HG03064 (cell line): ENCODE measurements around the gene CDK4.

Experiments
- ATAC-seq: cut with Tn5 transposase; IDR thresholded peaks from one replicate; pipeline ENCODE4 v1.9.1; 2021; ENCODE audit warnings: low read depth; ENCODE audit not compliant: unreplicated experiment

Gene CDK4

DNA sequence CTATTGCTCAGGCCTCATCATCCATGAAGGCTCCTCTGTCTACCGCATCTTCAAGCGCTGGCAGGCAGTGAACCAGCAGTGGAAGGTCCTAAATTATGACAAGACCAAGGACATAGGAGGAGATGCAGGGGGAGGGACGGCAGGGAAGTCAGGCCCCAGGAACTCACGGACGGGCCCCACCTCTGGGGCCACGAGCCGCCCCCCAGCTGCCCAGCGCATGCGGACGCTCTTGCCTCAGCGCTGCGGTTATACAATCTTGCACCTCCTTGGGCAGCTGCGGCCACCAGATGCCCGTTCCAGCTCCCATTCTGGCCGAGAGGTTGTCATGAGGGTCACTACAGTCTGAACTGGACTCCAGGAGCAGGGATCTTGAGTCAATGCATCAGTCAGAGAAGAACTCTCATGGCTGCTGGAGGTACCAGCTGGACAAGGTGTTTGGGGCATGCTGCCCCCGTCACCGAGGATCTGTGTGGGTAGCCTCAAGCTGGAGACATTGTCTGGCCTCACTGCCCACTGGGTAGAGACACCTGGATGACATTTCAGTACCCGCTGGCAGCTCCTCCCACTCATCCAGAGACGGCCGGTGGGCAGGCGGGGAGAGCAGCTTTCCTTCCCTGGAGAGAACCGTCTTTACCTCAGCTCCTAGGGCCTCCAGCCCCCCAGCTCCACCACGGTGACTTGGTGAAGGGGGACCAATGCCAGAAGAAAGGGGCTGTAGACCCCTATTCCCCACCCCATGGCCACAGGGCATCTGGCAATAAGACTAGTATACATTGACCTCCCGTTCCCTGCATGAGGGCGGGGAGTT is 6.6 kb upstream of the CDK4 start:
- ATAC-seq, result no peak

DNA sequence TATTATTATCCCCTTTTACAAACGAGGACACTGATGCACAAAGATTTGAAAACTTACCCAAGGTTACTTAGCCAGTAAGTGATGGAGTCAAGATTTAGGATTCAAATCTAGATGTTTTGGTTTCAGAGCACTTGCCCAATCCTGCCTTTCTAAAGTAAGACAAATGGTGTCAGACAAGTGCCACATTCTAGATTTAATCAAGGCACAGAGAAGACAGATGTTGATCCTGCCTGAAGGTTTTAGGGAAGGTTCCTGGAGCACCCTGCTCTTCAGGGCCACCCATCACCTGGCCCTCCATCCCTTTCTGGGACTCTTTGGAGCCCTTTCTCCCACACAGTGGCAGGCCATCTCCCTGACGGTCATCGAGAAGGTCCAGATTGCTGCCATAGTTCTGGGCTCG is 5.7 kb upstream of the CDK4 start:
- no peak for ATAC-seq

DNA sequence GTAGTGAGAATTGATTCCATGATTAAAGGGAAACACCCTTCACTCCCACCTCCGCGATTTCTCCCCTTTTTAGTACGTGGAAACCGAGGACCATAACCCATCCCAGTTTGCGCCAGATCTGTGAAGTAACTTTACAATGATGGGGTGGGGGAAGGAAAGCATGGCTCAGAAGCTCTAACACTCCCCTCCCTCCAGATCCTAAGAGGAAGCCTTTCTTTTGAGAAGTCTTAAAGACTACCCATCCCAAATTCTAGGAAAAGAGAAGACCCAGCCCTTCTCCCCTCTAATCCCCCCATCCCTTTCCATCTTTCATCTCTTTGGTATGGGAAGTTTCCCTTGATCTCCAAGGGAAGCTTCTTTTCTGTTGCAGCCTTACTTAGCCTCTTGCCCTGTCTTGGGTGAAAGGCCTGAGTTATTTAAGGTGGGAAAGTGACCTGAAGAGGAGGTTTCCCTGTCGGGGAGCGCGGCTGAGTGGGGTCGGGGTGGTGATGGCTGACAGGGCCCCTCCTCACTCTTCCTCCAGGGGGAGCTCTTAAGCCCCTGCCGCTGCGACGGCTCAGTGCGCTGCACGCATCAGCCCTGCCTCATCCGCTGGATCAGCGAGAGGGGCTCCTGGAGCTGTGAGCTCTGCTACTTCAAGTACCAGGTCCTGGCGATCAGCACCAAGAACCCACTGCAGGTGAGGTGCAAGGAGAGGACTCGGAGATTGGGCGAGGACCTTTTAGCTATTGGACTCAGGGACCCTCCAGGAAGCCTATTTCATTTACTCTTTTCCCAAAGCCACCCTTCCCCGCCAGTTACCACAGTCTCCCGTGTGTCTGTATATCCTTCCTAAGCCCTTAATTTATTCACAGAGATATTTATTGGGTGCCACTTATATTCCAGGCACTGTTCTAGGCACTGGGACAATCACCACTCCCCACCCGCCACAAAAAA is 4.6 kb upstream of the CDK4 start:
- no peak for ATAC-seq

DNA sequence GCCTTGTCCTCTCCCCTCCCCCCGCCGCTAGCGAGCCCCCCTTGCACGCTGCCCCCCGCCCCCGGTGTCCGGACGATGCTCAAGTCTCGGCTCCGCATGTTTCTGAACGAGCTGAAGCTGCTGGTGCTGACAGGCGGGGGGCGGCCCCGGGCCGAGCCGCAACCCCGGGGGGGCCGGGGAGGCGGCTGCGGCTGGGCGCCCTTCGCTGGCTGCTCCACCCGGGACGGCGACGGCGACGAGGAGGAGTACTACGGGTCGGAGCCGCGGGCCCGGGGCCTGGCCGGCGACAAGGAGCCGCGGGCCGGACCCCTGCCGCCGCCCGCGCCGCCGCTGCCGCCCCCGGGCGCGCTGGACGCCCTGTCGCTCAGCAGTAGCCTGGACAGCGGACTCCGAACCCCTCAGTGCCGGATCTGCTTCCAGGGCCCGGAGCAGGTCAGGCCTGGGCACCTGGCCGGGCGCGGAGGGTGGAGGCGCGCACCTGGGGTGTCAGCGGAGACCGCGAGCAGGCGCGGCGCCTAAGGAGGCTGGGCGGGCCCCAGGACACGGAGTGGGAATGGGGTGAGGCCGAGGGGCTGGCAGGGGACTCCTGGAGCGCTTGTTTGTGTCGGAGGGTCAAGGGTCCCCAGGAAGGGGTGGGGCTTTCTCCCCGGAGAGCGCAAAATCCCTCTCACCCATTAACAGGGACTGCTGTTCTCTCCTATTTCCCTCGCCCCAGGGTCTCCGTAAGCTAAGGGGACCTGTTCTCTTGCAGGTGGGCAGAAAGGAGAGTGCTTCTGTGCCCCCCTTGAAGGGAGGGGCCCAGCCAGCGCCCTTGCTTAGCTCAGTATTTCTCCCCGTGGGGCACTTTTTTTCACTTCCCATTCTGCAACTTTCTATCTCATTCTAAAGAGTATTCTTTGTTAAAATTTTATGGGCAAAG is 3.6 kb upstream of the CDK4 start:
- no peak for ATAC-seq

DNA sequence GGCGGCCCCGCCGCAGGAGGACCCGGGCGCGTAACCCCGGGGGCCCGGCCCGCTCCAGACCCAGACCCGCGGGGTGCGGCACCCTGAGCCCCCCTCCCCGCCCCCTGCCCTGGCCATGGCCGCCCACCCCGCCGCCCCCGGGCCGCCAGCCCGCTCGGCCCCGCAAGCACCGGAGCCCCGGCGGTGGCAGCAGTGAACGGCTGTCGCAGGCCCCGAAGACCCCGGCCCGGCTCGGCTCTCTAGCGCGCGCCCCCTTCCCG is 3.0 kb upstream of the CDK4 start:
- no peak for ATAC-seq

DNA sequence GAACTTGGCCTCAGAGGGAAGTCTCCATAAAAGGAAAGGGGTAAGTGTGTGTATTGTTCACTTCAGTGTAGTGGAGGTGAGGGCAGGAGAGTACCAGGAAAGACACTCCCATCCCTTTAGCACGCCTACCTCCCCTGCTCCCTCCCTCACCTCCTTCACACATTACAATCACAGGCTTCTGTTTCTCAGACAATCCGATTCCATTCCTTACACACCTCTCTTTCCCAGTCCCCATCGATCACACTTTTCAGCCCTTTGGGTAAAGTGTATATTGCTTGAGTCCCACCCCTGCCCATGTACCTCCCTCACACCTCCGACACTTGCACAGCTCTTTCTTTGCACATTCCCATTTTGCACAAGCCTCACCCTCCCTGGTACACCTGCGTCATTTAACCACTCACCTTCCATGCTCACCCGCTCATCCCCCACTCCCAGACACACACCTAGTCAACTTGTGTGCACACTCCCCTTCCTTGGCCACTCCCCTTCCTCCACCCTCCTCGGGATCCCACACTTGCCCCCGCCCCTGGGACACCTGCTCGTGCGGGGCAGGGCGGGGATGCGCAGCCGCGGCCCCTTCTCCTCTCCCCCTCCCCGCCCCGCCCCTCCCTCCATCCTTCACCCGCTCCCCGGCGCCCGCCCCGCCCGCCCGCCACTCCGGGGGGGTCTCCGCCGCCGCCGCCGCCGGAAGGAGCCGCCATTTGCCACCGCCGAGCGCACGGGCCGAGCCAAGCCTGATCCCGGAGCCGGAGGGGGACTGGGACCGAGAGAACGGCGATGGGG is 2.5 kb upstream of the CDK4 start, which contains the start of gene MARCHF9:
Gene MARCHF9 (plus strand): TSS at position 693 of the 783 bp plus-strand sequence. CDS start 426 bp downstream, outside the sequence.
- ATAC-seq, result peak; percentile 29

DNA sequence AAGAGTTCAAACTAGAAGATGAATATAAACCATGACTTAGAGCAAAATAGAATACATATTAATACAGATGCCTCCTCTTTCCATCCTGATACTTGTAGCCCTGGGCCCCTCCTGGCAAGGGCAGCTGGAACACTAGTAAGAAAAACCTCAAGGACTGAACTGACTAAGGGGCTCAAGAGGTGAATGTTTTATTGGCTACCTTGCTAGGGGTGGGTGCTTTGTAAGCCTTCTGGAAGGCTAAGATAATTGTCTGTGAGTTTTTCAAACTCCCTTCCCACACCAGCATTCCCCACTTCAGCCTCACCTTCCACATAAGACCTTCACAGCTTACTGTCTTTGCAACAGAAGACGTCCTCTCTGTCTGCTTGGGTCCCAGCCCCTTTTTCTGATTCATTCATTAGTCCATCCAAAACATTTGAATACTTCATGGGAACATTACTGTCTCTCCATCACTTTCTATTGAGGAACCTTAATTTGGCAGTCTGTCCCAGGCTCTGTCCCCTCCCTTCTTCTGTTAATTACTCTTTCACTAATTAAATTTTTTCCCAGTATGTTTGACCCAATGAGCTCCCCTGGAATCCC is 1.7 kb upstream of the CDK4 start:
- ATAC-seq, result no peak

DNA sequence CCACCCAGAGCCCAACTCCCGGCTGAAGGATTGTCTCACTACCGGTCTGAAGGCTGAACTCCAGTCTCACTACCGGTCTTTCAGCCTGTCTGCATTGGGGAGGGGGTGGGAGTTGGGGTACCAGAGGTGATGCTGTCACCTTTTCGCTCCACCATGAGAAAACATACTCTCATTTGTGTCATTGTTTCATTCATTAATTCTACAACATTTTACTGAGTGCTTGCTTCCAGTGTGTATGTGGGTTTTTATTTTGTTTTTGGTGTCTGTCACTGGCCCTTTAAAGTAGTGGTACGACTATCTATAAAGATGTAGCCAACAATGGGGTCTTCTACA is 524 bp upstream of the CDK4 start:
- no peak for ATAC-seq

DNA sequence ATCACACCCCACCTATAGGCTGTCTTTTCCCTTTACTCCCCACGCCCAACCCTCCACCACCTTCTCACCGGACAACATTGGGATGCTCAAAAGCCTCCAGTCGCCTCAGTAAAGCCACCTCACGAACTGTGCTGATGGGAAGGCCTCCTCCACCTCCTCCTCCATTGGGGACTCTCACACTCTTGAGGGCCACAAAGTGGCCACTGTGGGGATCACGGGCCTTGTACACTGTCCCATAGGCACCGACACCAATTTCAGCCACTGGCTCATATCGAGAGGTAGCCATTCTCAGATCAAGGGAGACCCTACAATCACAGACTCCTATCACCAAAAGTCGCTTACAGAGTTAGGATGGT is 700 bp downstream of the CDK4 start:
- no peak for ATAC-seq

DNA sequence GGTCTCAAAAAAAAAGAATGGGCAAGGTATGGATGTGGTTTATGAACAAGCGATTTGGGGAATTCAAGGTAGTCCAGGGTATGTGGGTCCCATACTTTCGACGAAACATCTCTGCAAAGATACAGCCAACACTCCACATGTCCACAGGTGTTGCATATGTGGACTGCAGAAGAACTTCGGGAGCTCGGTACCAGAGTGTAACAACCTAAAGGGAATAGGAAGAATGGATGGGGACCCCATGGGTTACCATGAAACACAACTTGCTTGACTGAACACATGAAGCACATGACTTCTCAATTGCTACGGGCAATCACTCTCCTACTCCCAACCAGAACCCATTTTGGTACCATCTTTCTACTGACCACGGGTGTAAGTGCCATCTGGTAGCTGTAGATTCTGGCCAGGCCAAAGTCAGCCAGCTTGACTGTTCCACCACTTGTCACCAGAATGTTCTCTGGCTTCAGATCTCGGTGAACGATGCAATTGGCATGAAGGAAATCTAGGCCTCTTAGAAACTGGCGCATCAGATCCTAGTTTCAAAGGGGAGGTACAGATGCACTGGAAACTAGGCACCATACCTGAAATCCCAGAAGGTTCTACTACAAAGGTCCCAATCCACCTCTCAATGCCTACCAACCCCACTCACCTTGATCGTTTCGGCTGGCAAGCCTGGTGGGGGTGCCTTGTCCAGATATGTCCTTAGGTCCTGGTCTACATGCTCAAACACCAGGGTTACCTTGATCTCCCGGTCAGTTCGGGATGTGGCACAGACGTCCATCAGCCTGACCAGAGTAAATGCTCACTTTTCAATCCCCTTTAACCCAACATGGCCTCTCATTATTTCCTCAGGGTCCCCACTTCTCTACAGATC is 1.3 kb downstream of the CDK4 start:
- no peak for ATAC-seq

DNA sequence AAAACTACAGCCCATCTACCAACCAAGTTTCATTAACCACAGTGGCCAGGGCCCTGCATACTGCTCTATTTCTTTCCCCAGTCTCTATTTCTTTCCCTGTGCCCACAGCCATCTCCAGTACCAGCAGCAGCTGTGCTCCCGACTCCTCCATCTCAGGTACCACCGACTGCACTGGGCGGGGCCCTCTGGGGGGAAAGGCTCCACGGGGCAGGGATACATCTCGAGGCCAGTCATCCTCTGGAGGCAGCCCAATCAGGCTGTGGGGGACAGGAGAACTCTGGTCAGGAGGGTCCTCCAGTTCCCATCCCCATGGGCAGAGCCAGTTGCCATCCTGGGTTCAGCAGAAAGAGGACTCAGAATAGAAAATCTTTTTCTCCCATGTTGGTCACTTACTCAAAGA is 3.0 kb downstream of the CDK4 start:
- ATAC-seq, result no peak

DNA sequence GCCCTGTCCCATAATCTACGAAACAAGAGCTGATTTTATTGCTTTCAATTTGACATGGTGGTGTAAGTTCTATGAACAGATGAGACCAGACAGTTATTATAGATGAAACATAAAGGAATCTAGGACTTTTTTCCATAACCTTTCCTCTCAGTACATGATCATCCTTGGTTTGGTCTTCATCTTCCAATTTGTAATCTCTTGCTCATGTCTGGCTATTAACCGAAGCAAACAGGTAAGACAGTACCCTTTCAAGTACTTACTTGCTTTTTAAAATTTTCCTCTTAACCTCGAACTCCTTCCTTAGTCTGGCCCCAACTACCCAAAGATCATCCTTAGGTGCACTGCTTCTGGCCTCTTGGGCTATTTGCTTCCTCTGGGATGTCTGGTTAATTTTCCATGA is 6.1 kb downstream of the CDK4 start:
- ATAC-seq, result no peak

DNA sequence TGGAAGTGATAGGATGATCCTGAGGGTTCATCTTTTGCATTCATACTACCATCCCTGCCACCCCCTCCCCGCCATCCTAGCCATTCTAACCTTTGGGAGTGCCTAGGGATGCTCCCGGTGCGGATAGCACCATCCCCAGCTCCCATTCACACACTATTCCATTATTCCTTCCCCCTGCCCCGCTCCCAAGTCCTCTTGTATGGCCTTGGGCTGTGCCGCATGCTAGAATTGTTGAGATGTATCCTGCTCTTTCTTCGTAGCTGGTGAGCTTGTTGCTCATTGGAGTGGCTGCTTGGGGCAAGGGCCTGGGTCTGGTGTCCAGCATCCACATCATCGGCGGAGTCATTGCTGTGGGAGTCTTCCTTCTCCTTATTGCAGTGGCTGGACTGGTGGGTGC is 6.6 kb downstream of the CDK4 start:
- no peak for ATAC-seq

DNA sequence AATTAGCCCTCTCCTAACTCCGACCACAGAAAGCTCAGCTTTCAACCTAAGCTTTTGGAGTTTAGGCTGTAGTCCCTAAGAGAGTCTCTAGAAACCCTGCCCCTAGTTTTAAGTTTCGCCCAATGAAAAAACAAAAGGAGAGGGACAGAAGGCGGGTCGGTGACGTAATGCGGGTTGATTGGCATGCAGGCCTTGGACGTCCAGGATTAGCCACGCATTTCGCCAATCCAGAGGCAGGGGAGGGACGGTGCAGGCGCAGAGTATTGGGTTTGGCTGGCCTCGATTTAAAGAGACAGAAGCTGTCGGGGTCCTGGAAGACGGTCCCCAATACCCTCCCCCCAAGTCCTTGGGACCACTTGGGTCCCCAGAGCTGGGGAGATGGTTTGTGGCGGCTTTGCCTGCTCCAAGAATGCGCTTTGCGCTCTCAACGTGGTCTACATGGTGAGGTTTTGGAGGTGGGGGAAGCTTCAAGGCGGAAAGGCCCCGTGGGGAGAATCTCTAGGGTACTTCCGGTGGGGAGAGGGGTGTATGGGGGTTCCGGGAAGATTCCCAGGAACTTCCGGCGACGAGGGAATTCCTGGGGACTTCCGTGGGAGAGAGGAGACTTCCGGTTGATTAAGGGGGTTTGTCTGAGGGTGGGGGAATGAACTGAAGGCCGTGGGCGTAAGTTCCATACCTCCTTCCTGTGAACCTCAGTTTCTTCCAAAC is 7.2 kb downstream of the CDK4 start, which contains the start of gene TSPAN31:
Gene TSPAN31 (plus strand): TSS at position 263 of the 708 bp plus-strand sequence. CDS start 116 bp downstream, at position 379.
- peak; percentile 55 for ATAC-seq

DNA sequence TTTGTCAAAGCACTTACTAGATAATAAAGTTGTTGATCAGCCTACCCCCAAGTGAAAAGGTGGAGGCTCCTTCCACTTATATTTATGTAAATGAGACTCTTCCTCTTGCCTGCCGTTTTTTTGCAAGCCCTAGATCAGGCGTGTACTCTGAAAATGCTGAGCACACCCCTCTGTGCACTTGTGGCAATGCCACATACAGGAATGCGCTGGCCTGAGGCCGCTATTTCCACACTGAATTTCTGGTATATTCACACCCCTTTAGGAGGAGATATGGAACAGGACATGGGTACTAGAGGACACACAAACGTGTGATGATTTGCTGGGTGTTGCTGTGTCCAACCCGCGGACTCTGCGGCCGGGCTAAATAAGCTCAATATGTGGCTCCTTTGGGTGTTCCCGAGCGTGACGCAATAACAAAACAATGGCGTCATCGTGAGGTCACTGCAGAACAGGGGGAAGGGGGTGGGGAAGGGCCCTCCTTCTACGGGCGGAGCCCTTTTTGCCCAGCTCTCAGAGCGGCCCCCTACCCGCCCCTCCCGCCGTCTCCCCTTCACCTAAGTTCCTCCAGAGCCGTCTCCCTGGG is 7.8 kb downstream of the CDK4 start:
- peak; percentile 36 for ATAC-seq

DNA sequence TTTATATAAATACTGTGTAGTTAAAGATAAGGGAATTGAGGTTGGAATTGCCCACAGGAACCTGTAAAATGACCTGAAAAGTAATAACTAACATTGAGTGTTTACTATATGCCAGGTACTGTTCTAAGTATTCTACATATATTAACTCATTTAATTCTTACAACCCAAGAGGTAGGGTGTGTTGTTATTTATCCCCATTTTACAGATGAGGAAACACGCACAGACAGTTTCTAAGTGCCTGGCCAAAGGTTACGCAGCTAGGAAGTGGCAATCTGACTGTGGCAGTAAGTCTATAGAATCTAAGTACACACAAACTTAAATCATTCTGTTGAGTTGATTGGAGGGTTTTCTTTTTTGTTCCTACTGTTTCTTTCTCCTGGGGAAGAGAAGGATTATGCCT is 8.3 kb downstream of the CDK4 start:
- no peak for ATAC-seq

DNA sequence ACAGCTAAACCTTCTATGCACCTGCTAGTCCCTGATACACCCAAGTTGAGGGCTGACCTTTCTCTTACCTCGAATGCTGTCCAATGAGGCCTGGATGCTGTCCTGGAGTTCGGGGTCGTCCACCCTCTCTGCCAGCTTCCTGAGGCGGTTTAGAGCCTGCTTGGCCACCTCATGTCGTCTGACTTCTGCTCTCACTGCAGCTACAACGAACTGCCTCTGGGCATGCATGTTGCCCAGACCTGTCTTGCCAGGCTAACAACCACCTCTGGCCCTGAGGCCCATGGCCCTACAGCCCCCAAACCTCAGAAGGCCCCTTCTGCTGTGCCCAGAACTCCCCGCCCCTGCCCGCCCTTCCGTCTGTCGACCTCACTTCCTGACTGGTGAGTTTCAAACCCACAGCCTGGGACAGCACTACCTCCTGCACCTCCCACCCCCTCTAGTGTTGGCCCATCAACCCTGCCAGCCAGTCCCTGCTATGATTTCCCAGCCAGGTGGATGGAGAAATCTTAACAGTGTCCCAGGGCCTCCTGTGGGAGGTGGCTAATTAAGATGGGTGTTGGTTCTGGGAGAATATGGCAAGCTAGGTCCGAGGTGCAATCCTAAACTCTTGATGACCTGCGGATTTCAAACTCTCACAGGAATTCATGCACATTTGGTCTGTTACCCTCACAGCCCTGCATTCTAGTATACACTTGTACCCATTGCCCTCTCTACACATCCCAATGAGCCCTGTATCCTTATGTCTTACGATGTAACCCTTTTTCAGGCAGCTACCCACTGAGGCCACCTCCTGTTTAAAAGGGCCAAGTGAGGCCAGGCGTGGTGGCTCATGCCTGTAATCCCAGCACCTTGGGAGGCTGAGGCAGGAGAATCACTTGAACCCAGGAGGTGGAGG is 10.0 kb downstream of the CDK4 start:
- ATAC-seq, result peak; percentile 58
